ENCODE measurements around the gene PKN3.

- TF ChIP-seq ZBTB7A (IDR thresholded peaks at IDR 0.05; ENCODE audit: low read depth) (no peak), EP300 (IDR thresholded peaks at IDR 0.05; ENCODE audit: borderline replicate concordance) (no peak), NFIC (IDR thresholded peaks at IDR 0.05) (no peak), CREB1 (IDR thresholded peaks at IDR 0.05; ENCODE audit: low read depth) (no peak), REST (IDR thresholded peaks at IDR 0.05; ENCODE audit: low read depth) (no peak), RAD21 (IDR thresholded peaks at IDR 0.05; ENCODE audit: low read depth) (no peak), TAF1 (IDR thresholded peaks at IDR 0.05; ENCODE audit: low read depth) (no peak), USF1 (IDR thresholded peaks at IDR 0.05) (no peak), TCF12 (IDR thresholded peaks at IDR 0.05; ENCODE audit: low read depth) (no peak)
Observed at GRCh38 chr9:128718475-128718874, 16.2 kb downstream of the PKN3 start.
